MM.1S (cell line): ENCODE results near the gene CPXM1.

ENCODE experiments used
- DNase-seq: peaks from one replicate; pipeline ENCODE4 v3.0.0-alpha.2; 2015
- H2AFZ ChIP-seq: fragments of 300-600 bp; sonication (generic); 2 replicates; pipeline ENCODE4 v1.6.0; 2016; ENCODE audit warnings: antibody characterized with exemption, low read length
- H3F3A ChIP-seq: fragments of 300-600 bp; sonication (generic); 2 replicates; pipeline ENCODE4 v1.6.1; 2016; ENCODE audit warnings: mild to moderate bottlenecking, antibody characterized with exemption, low read length, moderate library complexity, mixed read lengths; ENCODE audit not compliant: insufficient read depth
- H3K27ac ChIP-seq: fragments of 300-600 bp; sonication (generic); 2 replicates; pipeline ENCODE4 v1.5.1; 2016; ENCODE audit warnings: mild to moderate bottlenecking, low read length
- H3K27me3 ChIP-seq: fragments of 300-600 bp; sonication (generic); replicated peaks from 2 replicates; pipeline ENCODE4 v1.6.0; 2016; ENCODE audit warnings: low read length; ENCODE audit not compliant: insufficient read depth
- H3K36me3 ChIP-seq: fragments of 300-600 bp; sonication (generic); replicated peaks from 2 replicates; pipeline ENCODE4 v1.6.1; 2016; ENCODE audit warnings: mild to moderate bottlenecking, low read length, mixed read lengths; ENCODE audit not compliant: insufficient read depth
- H3K4me1 ChIP-seq: fragments of 300-600 bp; sonication (generic); 2 replicates; pipeline ENCODE4 v1.6.1; 2016; ENCODE audit warnings: low read length, mixed read lengths
- H3K4me2 ChIP-seq: fragments of 300-600 bp; sonication (generic); 2 replicates; pipeline ENCODE4 v1.6.0; 2016; ENCODE audit warnings: low read depth, low read length
- H3K4me3 ChIP-seq: fragments of 300-600 bp; sonication (generic); 2 replicates; pipeline ENCODE4 v1.5.1; 2016; ENCODE audit warnings: low read length, mixed read lengths
- H3K79me2 ChIP-seq: fragments of 300-600 bp; sonication (generic); 2 replicates; pipeline ENCODE4 v1.6.1; 2016; ENCODE audit warnings: mixed run types, low read length, mixed read lengths
- H3K9ac ChIP-seq: fragments of 300-600 bp; sonication (generic); 2 replicates; pipeline ENCODE4 v1.6.1; 2016; ENCODE audit warnings: low read length, mixed read lengths
- H3K9me2 ChIP-seq: fragments of 300-600 bp; sonication (generic); replicated peaks from 2 replicates; pipeline ENCODE4 v1.6.1; 2016; ENCODE audit warnings: mild to moderate bottlenecking, low read length, mixed read lengths; ENCODE audit not compliant: insufficient read depth
- H3K9me3 ChIP-seq: fragments of 300-600 bp; sonication (generic); replicated peaks from 2 replicates; pipeline ENCODE4 v1.6.1; 2016; ENCODE audit warnings: mild to moderate bottlenecking, low read length, mixed read lengths; ENCODE audit not compliant: insufficient read depth
- H4K20me1 ChIP-seq: fragments of 300-600 bp; sonication (generic); 2 replicates; pipeline ENCODE4 v1.6.1; 2016; ENCODE audit warnings: mild to moderate bottlenecking, low read length, moderate library complexity, mixed read lengths; ENCODE audit not compliant: insufficient read depth
- CTCF ChIP-seq: fragments of 300-600 bp; sonication (generic); IDR thresholded peaks from 2 replicates; pipeline ENCODE4 v1.5.1; 2016; ENCODE audit warnings: antibody characterized with exemption, low read length, mixed read lengths
- EZH2 ChIP-seq: fragments of 300-600 bp; sonication (generic); optimal IDR thresholded peaks from 2 replicates; pipeline ENCODE3; 2017; ENCODE audit warnings: low read depth, mild to moderate bottlenecking, antibody characterized with exemption, low read length, mixed read lengths
- EZH2phosphoT487 ChIP-seq: fragments of 300-600 bp; sonication (generic); IDR thresholded peaks from 2 replicates; pipeline ENCODE4 v1.6.1; 2018; ENCODE audit warnings: antibody characterized with exemption, low read length

Gene CPXM1

DNA sequence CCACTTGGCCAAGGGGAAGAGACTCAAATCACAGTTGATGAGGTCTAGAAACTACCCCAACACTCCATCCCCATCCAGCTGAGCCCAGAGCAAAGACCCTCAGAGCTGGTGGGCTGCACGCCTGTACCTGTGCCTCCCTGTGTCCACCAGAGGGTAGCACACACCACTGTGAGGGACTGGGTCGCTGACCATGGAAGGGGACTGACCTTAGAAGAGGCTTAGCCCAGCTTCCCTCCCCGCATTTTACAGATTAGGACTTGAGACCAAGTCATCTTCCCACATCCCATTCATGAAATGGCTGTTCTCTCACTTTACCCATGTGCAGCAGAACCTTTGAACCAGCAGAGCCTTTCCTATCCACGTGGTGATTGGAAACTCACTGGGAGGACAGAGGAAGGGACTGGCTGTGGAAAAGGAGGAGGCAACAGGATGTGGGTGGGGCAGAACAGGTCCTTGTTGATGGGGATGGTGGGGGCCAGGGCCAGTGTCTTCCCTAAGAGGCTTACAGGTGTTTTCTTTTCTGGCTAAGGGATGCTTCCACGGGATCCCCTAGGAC is 44.3 kb downstream of the CPXM1 start:
- Histone ChIP-seq H3K4me1 (peaks cover 5% of the 10 kb centered on the region; the same call in 1 of the 2 replicates), H3K36me3 (no peaks in the 10 kb centered on the region), H3K27ac (no peak overlapping the region), H3K9me2 (no peaks in the 10 kb centered on the region), H3K79me2 (no peaks in the 10 kb centered on the region), H2AFZ (no peak overlapping the region), H3K9ac (no peak overlapping the region), H3K27me3 (peaks cover 29% of the 10 kb centered on the region), H3F3A (peaks cover 5% of the 10 kb centered on the region; the same call in 1 of the 2 replicates), H4K20me1 (no peaks in the 10 kb centered on the region), H3K9me3 (no peaks in the 10 kb centered on the region), H3K4me3 (no peak overlapping the region), H3K4me2 (no peak overlapping the region)
- TF ChIP-seq EZH2phosphoT487: no peak
- no peak for TF ChIP-seq EZH2
- peak; percentile 35 for TF ChIP-seq CTCF
- DNase-seq: no peak

DNA sequence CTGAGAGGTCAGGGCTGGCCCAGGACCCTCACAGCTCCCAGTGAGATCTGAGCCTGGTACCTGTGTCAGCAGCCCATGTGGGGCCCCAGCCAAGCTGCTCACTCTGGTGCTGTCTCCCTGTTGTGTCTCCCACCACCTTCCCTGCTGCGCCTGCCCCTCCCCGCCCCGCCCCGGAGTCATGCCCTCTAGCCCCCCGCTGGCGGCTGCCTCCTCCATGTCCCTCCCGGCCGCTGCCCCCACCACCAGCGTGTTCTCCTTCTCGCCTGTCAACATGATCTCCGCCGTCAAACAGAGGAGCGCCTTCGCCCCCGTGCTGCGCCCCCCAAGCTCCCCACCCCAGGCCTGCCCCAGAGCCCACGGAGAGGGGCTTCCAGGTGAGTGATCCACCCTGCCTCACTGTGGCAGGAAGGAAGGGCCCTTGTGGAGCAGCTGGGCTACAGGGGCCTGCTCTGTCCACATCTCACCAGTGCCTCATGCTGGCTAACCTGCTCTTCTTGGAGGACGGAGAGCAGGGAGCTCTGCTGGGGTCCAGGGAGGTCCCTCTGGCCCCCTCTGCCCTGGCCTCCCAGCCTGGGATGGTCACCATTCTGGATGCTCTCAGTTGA is 44.9 kb downstream of the CPXM1 start:
- no peak for DNase-seq
- Histone ChIP-seq H3K4me1 (peaks cover 5% of the 10 kb centered on the region; the same call in 1 of the 2 replicates), H3K4me3 (no peak overlapping the region), H3K9me2 (no peaks in the 10 kb centered on the region), H3K79me2 (no peaks in the 10 kb centered on the region), H2AFZ (no peak overlapping the region), H3F3A (peaks cover 6% of the 10 kb centered on the region; the same call in 1 of the 2 replicates), H3K4me2 (no peak overlapping the region), H3K27ac (no peak overlapping the region), H3K27me3 (peaks cover 35% of the 10 kb centered on the region), H3K9ac (no peak overlapping the region), H4K20me1 (no peaks in the 10 kb centered on the region), H3K9me3 (no peaks in the 10 kb centered on the region), H3K36me3 (no peaks in the 10 kb centered on the region)
- TF ChIP-seq CTCF (no peak), EZH2 (no peak), EZH2phosphoT487 (no peak)

- Histone ChIP-seq H4K20me1 (no peaks in the 10 kb centered on the region), H3F3A (peaks cover 6% of the 10 kb centered on the region; the same call in 1 of the 2 replicates), H3K4me2 (no peak overlapping the region), H2AFZ (no peak overlapping the region), H3K4me1 (peaks cover 5% of the 10 kb centered on the region; the same call in 1 of the 2 replicates), H3K9ac (no peak overlapping the region), H3K27me3 (peaks cover 37% of the 10 kb centered on the region), H3K4me3 (no peak overlapping the region), H3K27ac (no peak overlapping the region), H3K36me3 (no peaks in the 10 kb centered on the region), H3K9me3 (no peaks in the 10 kb centered on the region), H3K9me2 (no peaks in the 10 kb centered on the region), H3K79me2 (no peaks in the 10 kb centered on the region)
- no peak for DNase-seq
- TF ChIP-seq EZH2 (no peak), CTCF (no peak), EZH2phosphoT487 (no peak)
Observed at GRCh38 chr20:2754424-2754823, 46.0 kb downstream of the CPXM1 start.
